BLaER1 treated with 17β-estradiol and CSF1 and Interleukin-3, amounts not matched to agents 10 nM and 100 nM (cell line): Measurements from ENCODE around the gene RPS2.
A peak's percentile ranks its signal among the peaks of the same experiment; 100 is the strongest.

Source experiments
- H3K27ac ChIP-seq, 11 experiments: shearing (Covaris generic); formaldehyde crosslinking; 2 replicates each; pipeline ENCODE4 v1.8.1; 2022
- H3K27me3 ChIP-seq, 11 experiments: shearing (Covaris generic); formaldehyde crosslinking; 2 replicates each; pipeline ENCODE4 v1.8.1; 2022
- H3K36me3 ChIP-seq, 11 experiments: shearing (Covaris generic); formaldehyde crosslinking; 2 replicates each; pipeline ENCODE4 v1.8.1; 2022
- H3K4me1 ChIP-seq, 10 experiments: shearing (Covaris generic); formaldehyde crosslinking; 2 replicates each; pipeline ENCODE4 v1.8.1; 2022
- H3K4me2 ChIP-seq, 11 experiments: shearing (Covaris generic); formaldehyde crosslinking; 2 replicates each; pipeline ENCODE4 v1.8.1; 2022
- H3K4me3 ChIP-seq, 10 experiments: shearing (Covaris generic); formaldehyde crosslinking; 2 replicates each; pipeline ENCODE4 v1.8.1; 2022
- H3K9ac ChIP-seq, 11 experiments: shearing (Covaris generic); formaldehyde crosslinking; 2 replicates each; pipeline ENCODE4 v1.8.1; 2022
- H3K9me3 ChIP-seq, 11 experiments: shearing (Covaris generic); formaldehyde crosslinking; replicated peaks in 1 of 11; 2 replicates each; pipeline ENCODE4 v1.8.1; 2022
- H4K20me1 ChIP-seq, 11 experiments: shearing (Covaris generic); formaldehyde crosslinking; 2 replicates each; pipeline ENCODE4 v1.8.1; 2022
- Cebpa-rat ChIP-seq, 11 experiments: shearing (Covaris generic); IDR thresholded peaks; 2 replicates each; pipeline ENCODE4 v1.8.1; 2022

RPS2 gene

DNA sequence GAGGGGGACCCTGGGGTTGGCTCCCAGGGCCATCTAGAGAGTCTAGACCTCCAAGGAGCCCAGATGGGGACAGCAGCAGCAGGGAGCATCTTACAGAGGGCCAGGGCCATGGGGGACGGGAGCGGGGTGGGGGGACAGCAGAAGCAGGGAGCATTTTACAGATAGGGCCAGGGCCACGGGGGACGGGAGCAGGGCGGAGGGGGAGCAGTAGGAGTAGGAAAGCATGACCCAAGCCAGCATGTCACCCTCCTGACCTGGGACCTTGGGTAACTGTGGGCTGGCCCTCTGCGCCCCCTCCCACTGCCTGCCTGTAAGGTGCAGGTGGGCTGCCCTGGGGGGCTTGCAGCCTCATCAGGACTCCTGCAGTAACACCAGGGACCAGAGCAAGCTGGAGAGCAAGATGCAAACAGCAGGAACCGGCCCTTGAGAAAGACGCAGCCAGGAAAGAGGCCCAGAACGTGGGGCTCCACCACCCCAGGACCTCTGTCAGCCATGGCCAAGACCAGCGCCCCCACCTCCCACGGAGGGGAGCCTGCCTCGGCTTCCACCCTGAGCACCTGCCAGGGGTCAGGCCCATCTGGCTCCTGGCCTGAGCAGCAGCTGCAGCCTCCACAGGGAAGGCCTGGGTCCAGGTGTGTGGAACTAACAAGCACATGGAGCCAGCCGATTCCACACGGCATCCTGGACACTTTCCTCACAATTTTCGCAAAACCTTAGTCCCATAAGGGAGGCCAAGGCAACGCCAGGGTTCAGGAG lies 42.6 kb upstream of the RPS2 start:
- Histone ChIP-seq H3K4me2 (peak overlapping the region; percentile 94 to 100 (median 98)), H3K36me3 (peaks cover 13 to 51% (median 35%) of the 10 kb centered on the region in 11 experiments), H3K27ac (peak overlapping the region; percentile 32 to 97 (median 94); a peak in 19 of 22 replicates), H3K27me3 (no peaks in the 10 kb centered on the region), H3K4me3 (peak overlapping the region; percentile 81 to 100 (median 96)), H3K9me3 (no peaks in the 10 kb centered on the region), H3K4me1 (peaks cover 59 to 77% (median 64%) of the 10 kb centered on the region in 10 experiments), H3K9ac (peak overlapping the region; percentile 86 to 99 (median 97)), H4K20me1 (peaks cover 56 to 72% (median 70%) of the 10 kb centered on the region in 11 experiments)
- no peak for TF ChIP-seq Cebpa-rat (IDR thresholded peaks at IDR 0.05)

DNA sequence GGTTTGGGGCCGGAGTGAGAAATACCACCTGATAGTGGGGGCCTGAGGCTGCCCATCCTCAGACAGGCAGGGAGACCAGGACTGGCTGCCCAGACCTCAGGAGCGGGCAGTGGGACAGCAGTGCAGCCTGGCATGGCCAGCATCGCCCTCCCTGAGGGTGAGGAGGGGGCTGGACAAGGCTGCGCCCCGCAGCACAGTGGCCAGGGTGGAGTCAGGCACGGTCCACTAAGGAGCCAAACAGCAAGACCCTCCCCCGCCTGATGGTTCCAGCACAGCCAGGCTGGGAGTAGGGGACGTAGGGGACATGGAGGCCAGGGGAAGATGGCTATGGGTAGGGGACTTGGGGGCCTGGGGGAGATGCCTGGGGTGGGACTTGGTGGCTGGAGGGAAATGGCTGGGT lies 41.7 kb upstream of the RPS2 start:
- H3K4me1 ChIP-seq = peaks cover 59 to 69% (median 64%) of the 10 kb centered on the region in 10 experiments
- peak overlapping the region; percentile 52 to 99 (median 95); a peak in 20 of 22 replicates for H3K9ac ChIP-seq
- peaks cover 61 to 81% (median 80%) of the 10 kb centered on the region in 11 experiments for H4K20me1 ChIP-seq
- peak overlapping the region in 5 of 10 experiments; percentile 19 to 55 (median 29); a peak in 5 of 20 replicates for H3K4me3 ChIP-seq
- H3K4me2 ChIP-seq = peak overlapping the region; percentile 94 to 100 (median 98)
- no peaks in the 10 kb centered on the region for H3K9me3 ChIP-seq
- H3K27ac ChIP-seq = peak overlapping the region in 8 of 11 experiments; percentile 23 to 97 (median 88); a peak in 11 of 22 replicates
- H3K36me3 ChIP-seq = peaks cover 22 to 61% (median 44%) of the 10 kb centered on the region in 11 experiments
- TF ChIP-seq Cebpa-rat (IDR thresholded peaks at IDR 0.05) = no peak
- no peaks in the 10 kb centered on the region for H3K27me3 ChIP-seq

DNA sequence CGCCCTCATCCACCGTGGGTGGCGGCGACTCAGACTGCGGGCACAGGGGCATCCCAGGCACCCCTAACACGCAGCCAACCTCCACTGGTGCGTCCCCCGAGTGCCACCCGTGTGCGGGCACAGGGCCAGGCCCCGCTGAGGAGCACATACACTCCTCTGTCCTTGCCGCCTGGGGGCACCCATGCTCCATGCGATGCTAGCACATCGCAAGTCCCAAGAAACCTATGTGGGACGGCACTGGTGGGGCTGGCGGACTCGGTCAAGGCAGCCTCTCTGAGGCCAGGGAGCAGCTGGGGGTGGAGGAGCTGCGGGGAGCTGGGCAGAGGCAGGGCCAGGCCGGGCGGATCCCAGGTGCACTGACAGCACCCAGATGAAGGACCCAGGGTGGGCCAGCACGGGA lies 41.0 kb upstream of the RPS2 start:
- H3K27me3 ChIP-seq = no peaks in the 10 kb centered on the region
- peak overlapping the region; percentile 28 to 99 (median 95) for H3K9ac ChIP-seq
- H4K20me1 ChIP-seq = peaks cover 61 to 88% (median 85%) of the 10 kb centered on the region in 11 experiments
- peaks cover 56 to 62% (median 60%) of the 10 kb centered on the region in 10 experiments for H3K4me1 ChIP-seq
- H3K4me3 ChIP-seq = peak overlapping the region in 7 of 10 experiments; percentile 19 to 55 (median 29); a peak in 11 of 20 replicates
- peak overlapping the region; percentile 94 to 100 (median 98) for H3K4me2 ChIP-seq
- peak overlapping the region in 9 of 11 experiments; percentile 5 to 94 (median 43); a peak in 15 of 22 replicates for H3K27ac ChIP-seq
- TF ChIP-seq Cebpa-rat (IDR thresholded peaks at IDR 0.05) = no peak
- no peaks in the 10 kb centered on the region for H3K9me3 ChIP-seq
- peaks cover 29 to 68% (median 51%) of the 10 kb centered on the region in 11 experiments for H3K36me3 ChIP-seq

DNA sequence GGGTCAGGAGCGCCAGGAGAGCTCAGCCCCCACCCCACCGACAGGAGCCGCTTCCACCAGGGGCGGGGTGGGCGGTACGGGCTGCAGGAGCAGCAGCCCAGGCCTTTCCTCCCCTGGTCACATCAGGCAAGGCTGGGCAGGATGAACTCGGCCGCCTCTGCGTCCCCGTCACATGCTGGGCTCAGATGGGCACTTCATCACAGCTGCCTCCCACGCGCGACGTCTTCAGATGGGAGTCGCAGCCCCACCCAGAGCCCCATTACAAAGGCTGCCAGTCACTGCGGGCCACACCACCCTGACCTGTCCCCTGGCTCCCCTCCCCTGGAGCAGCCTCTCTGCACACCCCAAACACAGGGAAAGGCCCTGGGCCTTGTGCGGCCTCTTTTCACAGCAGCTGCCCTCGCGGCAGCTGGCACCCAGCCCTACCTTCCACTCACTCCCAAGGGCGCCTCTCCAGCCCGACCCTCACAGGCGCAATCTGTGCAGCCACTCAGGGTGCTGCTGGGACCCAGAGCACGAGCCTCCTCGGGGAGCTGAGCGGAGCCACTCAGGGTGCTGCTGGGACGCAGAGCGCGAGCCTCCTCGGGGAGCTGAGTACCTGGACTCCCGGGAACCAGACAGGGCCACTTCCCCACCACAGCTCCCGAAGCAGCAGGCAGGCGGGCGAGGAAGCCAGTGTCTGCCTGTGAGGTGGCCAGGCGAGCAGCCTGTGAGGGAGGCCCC lies 40.3 kb upstream of the RPS2 start:
- H3K27ac ChIP-seq = peak overlapping the region in 9 of 11 experiments; percentile 5 to 94 (median 43); a peak in 15 of 22 replicates
- H3K9me3 ChIP-seq = no peaks in the 10 kb centered on the region
- H4K20me1 ChIP-seq = peaks cover 61 to 95% (median 92%) of the 10 kb centered on the region in 11 experiments
- H3K27me3 ChIP-seq = no peaks in the 10 kb centered on the region
- TF ChIP-seq Cebpa-rat (IDR thresholded peaks at IDR 0.05) = no peak
- peaks cover 49 to 55% (median 53%) of the 10 kb centered on the region in 10 experiments for H3K4me1 ChIP-seq
- H3K4me2 ChIP-seq = peak overlapping the region; percentile 94 to 100 (median 98)
- H3K36me3 ChIP-seq = peaks cover 36 to 74% (median 58%) of the 10 kb centered on the region in 11 experiments
- peak overlapping the region in 7 of 10 experiments; percentile 19 to 55 (median 31); a peak in 10 of 20 replicates for H3K4me3 ChIP-seq
- H3K9ac ChIP-seq = peak overlapping the region; percentile 28 to 99 (median 95)

DNA sequence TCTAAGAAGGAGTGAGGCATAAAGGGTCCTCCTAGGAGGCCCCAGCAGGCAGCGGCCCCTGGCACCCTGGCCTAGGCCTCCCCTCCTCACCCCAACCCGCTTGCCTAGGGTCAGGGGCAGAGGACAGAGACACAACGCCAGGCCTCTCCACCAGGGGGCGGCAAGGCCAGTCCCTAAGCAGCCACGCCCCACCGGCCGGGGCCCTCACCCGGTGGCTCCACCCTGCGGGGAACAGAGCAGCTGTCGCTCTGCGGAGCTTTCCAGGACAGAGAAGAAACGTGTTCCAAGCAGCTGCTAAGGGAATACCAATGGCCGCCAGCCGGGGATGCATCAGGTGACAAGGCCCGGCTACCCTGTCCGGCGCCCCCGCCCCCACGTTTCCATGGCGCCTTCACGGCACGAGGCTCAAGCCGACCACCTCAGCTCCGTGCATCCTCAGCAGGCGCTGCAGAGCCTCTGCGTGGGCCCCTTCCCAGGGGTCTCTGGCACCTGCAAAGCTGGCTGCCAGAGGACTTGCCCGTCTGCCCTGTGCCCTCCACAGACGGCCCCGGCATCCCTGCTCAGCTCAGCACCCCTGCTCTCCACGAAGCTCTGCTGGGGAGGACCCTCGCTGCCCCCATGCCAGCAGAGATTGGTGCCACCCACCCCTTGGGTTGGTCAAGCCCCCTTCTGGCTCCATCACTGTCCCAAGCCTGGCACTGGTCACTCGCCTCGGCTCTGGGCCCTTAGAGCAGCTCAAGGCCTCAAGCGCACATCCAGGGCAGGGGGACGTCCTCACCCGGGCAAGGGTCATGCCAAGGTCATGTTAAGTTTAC lies 39.4 kb upstream of the RPS2 start:
- Histone ChIP-seq H3K27me3 (no peaks in the 10 kb centered on the region), H3K4me3 (peak overlapping the region in 1 of 10 experiments; percentile 31; a peak in 2 of 20 replicates), H3K9me3 (no peaks in the 10 kb centered on the region), H3K4me1 (peaks cover 49 to 55% (median 53%) of the 10 kb centered on the region in 10 experiments), H3K9ac (peak overlapping the region; percentile 1 to 99 (median 94); a peak in 17 of 22 replicates), H3K36me3 (peaks cover 45 to 84% (median 67%) of the 10 kb centered on the region in 11 experiments), H4K20me1 (peaks cover 61 to 100% (median 98%) of the 10 kb centered on the region in 11 experiments), H3K4me2 (peak overlapping the region; percentile 94 to 100 (median 98)), H3K27ac (peak overlapping the region in 6 of 11 experiments; percentile 4 to 94 (median 34); a peak in 8 of 22 replicates)
- no peak for TF ChIP-seq Cebpa-rat (IDR thresholded peaks at IDR 0.05)

DNA sequence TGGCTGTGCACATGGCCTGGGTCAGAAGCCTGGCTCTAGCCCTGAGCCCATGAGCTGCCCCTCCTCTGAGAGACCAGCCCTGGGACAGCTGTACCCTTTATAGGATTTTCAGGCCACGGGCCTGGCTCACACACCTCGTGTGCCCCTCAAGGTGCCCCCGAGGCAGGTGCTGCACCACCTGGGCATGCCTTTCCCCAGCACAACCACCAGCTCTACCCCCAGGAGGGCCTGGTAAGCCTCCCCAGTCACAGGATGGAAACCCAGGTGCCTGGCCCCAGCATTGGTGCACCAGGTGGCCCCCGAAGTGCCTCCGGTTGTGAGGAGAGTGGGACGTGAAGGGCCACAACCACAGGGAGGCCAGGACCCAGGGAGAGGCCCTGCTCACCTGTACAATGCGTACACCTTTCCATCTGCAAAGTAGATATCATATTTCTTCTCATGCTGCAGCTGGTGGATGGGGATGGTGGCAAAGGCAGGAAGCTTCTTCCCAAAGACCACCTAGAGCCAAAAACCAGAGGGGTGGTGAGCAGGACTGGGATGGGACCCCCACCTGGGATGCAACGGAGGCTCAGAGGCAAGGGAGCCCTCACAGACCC lies 38.7 kb upstream of the RPS2 start:
- peak overlapping the region in 1 of 11 experiments; percentile 22; a peak in 2 of 22 replicates for H3K27ac ChIP-seq
- H3K4me2 ChIP-seq = peak overlapping the region in 2 of 11 experiments; percentile 16 to 97; a peak in 1 of 22 replicates
- peaks cover 45 to 52% (median 49%) of the 10 kb centered on the region in 10 experiments for H3K4me1 ChIP-seq
- H4K20me1 ChIP-seq = peaks cover 58 to 100% (median 96%) of the 10 kb centered on the region in 11 experiments
- H3K9me3 ChIP-seq = no peaks in the 10 kb centered on the region
- no peak for TF ChIP-seq Cebpa-rat (IDR thresholded peaks at IDR 0.05)
- peaks cover 52 to 91% (median 74%) of the 10 kb centered on the region in 11 experiments for H3K36me3 ChIP-seq
- no peak overlapping the region for H3K4me3 ChIP-seq
- no peaks in the 10 kb centered on the region for H3K27me3 ChIP-seq
- peak overlapping the region in 7 of 11 experiments; percentile 5 to 45 (median 33); a peak in 5 of 22 replicates for H3K9ac ChIP-seq

DNA sequence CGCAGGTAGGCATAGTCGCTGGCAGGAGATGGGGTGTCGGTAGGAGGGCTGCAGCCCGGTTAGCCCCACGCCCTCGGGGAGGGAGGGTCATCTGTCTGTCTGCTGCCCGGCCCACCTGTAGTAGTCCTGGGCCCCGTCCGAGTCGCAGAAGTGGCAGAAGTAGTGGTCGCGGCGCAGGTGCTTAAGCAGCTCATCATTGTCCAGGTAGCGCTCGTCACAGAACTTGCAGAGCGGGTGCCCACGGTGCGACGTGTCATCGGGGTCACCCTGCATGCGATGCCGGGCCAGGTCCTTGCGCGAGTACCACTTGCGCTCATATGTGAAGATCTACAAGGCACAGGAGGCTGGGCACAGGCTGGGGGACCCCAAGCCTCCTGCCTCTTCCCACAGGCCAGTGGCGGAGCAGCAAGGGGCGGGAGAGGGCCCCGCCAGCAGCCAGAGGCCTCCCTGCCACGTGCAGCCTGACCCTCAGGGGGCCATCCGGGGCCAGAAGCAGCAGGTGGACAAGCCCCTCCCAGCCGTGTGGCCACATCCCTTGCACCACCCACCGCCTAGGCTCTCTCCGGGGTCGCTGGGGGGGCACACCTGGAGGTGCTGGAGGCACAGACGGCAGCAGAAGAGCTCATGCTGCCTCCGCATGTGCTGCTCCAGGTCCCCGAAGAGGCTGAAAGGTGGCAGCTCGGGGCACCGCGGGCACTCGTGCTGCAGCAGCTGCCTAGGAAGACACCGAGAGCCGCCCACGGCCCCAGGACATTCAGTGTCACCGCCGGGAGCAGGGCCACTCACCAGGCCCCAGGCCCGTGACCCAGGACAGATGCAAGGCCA lies 38.0 kb upstream of the RPS2 start:
- Histone ChIP-seq H3K27ac (no peak overlapping the region; a peak in 1 of 22 replicates), H3K36me3 (peaks cover 59 to 92% (median 74%) of the 10 kb centered on the region in 11 experiments), H3K9me3 (no peaks in the 10 kb centered on the region), H3K4me2 (no peak overlapping the region), H3K4me3 (no peak overlapping the region), H3K27me3 (no peaks in the 10 kb centered on the region), H3K4me1 (peaks cover 38 to 45% (median 42%) of the 10 kb centered on the region in 10 experiments), H4K20me1 (peaks cover 51 to 100% (median 96%) of the 10 kb centered on the region in 11 experiments), H3K9ac (peak overlapping the region in 5 of 11 experiments; percentile 9 to 45 (median 27); a peak in 3 of 22 replicates)
- TF ChIP-seq Cebpa-rat (IDR thresholded peaks at IDR 0.05) = no peak
